Ascending aorta (tissue), 2 donors: Measurements from ENCODE around the gene HLA-DMA. TPM values are rescaled to one million over a fixed set of nuclear protein-coding genes. Genes with fewer than 3 reads are reported as not detected.

Source experiments
- DNase-seq, 2 donors: peaks; one replicate each; pipeline ENCODE4 v3.0.0-alpha.2; 2019; ENCODE audit warnings: low spot score in 2 of 2
- H3K27ac ChIP-seq, 2 donors: fragments of 200-600 bp; sonication (generic); one replicate each; pipeline ENCODE4 v1.5.1; 2016 to 2017; ENCODE audit warnings: mild to moderate bottlenecking in 1 of 2
- H3K27me3 ChIP-seq: fragments of 200-600 bp; sonication (generic); one replicate; pipeline ENCODE4 v1.5.1; 2017
- H3K36me3 ChIP-seq, 2 donors: fragments of 200-600 bp; sonication (generic); one replicate each; pipeline ENCODE4 v1.5.1; 2016
- H3K4me1 ChIP-seq, 2 donors: fragments of 200-600 bp; sonication (generic); one replicate each; pipeline ENCODE4 v1.5.1; 2016 to 2017; ENCODE audit warnings: mild to moderate bottlenecking in 1 of 2
- H3K4me3 ChIP-seq, 2 donors: fragments of 200-600 bp; sonication (generic); one replicate each; pipeline ENCODE4 v1.5.1; 2016 to 2017; ENCODE audit warnings: mild to moderate bottlenecking in 1 of 2
- H3K9me3 ChIP-seq, 2 donors: fragments of 200-600 bp; sonication (generic); one replicate each; pipeline ENCODE4 v1.5.1; 2016
- CTCF ChIP-seq, 3 experiments: fragments of 200-600 bp in 2 of 3; fragments of 450-650 bp in 1 of 3; sonication (generic) in 2 of 3; IDR thresholded peaks; one replicate each; pipeline ENCODE4 v1.5.1; 2016 to 2019; ENCODE audit warnings: antibody characterized with exemption in 3 of 3, mild to moderate bottlenecking in 1 of 3, moderate library complexity in 1 of 3
- intact Hi-C: fragments of 100-400 bp; cut with DNase I; formaldehyde crosslinking; loops from one replicate; pipeline ENCODE4 v1.15.1; 2023
- total RNA-seq: library from RNA; depleted of rRNA; stranded (reverse); fragments of >200 nt; gene quantifications from one replicate; pipeline ENCODE4 v1.1.0, GENCODE V29; 2016

The HLA-DMA gene
- total RNA-seq, 1 donor from 2014 or later = 28.0 TPM

GRCh38 chr6:32967151-32968091, 14.5 kb upstream of the HLA-DMA start:
- intact Hi-C loops = loop anchor here (1.0 to 5.0 kb wide), 4 partner anchors 14 to 790 kb away; partner anchors contain the start of genes AGPAT1, HLA-DMA and RNF5
- H3K36me3 ChIP-seq = peaks cover 2 to 3% of the 10 kb centered on the region in 2 donors
- no peak for DNase-seq
- TF ChIP-seq CTCF (IDR thresholded peaks at IDR 0.05) = peak; percentile 32 to 57 (median 42)
- H3K9me3 ChIP-seq = no peaks in the 10 kb centered on the region
- peaks cover 0 to 12% of the 10 kb centered on the region in 2 donors for H3K4me1 ChIP-seq
- peak overlapping the region; percentile 70 to 95 for H3K4me3 ChIP-seq
- peak overlapping the region; percentile 98 to 99 for H3K27ac ChIP-seq
- H3K27me3 ChIP-seq = no peaks in the 10 kb centered on the region

- Histone ChIP-seq H3K4me1 (peaks cover 0 to 12% of the 10 kb centered on the region in 2 donors), H3K36me3 (no peaks in the 10 kb centered on the region), H3K4me3 (no peak overlapping the region), H3K9me3 (no peaks in the 10 kb centered on the region), H3K27me3 (no peaks in the 10 kb centered on the region), H3K27ac (no peak overlapping the region)
- intact Hi-C loops = loop anchor here (5.0 kb wide), 2 partner anchors 32 to 787 kb away; partner anchors contain the start of genes AGPAT1 and RNF5
- no peak for TF ChIP-seq CTCF (IDR thresholded peaks at IDR 0.05)
- no peak for DNase-seq
These were observed 11.9 kb upstream of the HLA-DMA start for GRCh38 chr6:32964776-32965175.

- intact Hi-C loops = no loop called here
- H3K27me3 ChIP-seq = no peaks in the 10 kb centered on the region
- no peak overlapping the region for H3K4me3 ChIP-seq
- no peaks in the 10 kb centered on the region for H3K9me3 ChIP-seq
- DNase-seq = no peak
- no peaks in the 10 kb centered on the region for H3K36me3 ChIP-seq
- H3K4me1 ChIP-seq = peaks cover 0 to 12% of the 10 kb centered on the region in 2 donors
- no peak overlapping the region for H3K27ac ChIP-seq
- no peak for TF ChIP-seq CTCF (IDR thresholded peaks at IDR 0.05)
These were observed 11.0 kb upstream of the HLA-DMA start for GRCh38 chr6:32963866-32964265.

GRCh38 chr6:32962213-32962826, 9.4 kb upstream of the HLA-DMA start:
- H3K27ac ChIP-seq = no peak overlapping the region
- no peak for DNase-seq
- no peaks in the 10 kb centered on the region for H3K36me3 ChIP-seq
- no peaks in the 10 kb centered on the region for H3K27me3 ChIP-seq
- intact Hi-C loops = no loop called here
- TF ChIP-seq CTCF (IDR thresholded peaks at IDR 0.05) = no peak
- no peaks in the 10 kb centered on the region for H3K9me3 ChIP-seq
- no peak overlapping the region for H3K4me3 ChIP-seq
- H3K4me1 ChIP-seq = peaks cover 0 to 11% of the 10 kb centered on the region in 2 donors

- H3K36me3 ChIP-seq = no peaks in the 10 kb centered on the region
- H3K27ac ChIP-seq = no peak overlapping the region
- H3K4me1 ChIP-seq = no peaks in the 10 kb centered on the region
- no peaks in the 10 kb centered on the region for H3K27me3 ChIP-seq
- TF ChIP-seq CTCF (IDR thresholded peaks at IDR 0.05) = no peak
- H3K9me3 ChIP-seq = no peaks in the 10 kb centered on the region
- H3K4me3 ChIP-seq = no peak overlapping the region
- no peak for DNase-seq
- intact Hi-C loops = no loop called here
These were observed 7.7 kb upstream of the HLA-DMA start for GRCh38 chr6:32960563-32960962.
